Midbrain (tissue), 1 donor: ENCODE measurements around the gene UGT1A3.
A peak's percentile ranks its signal among the peaks of the same experiment; 100 is the strongest.
"Not testable (repeated sequence)": the region's sequence is repeated elsewhere in the genome, so short reads cannot be mapped to it uniquely, and the experiment has no call there.

Experiments
- DNase-seq: peaks from one replicate; lab custom pipeline; 2025; lab: John Stamatoyannopoulos, UW

UGT1A3 gene

GRCh38 chr2:233707940-233708644 lies 20.8 kb upstream of the UGT1A3 start:
- no peak for DNase-seq

- DNase-seq: no peak
Observed at GRCh38 chr2:233708942-233709341, 19.9 kb upstream of the UGT1A3 start.

GRCh38 chr2:233711312-233712008 lies 17.4 kb upstream of the UGT1A3 start:
- DNase-seq: peak; percentile 68

GRCh38 chr2:233712611-233713261 lies 16.1 kb upstream of the UGT1A3 start, which contains the start of gene UGT1A5:
Gene UGT1A5 (plus strand): TSS chr2:233712907. CDS start chr2:233712992, 85 bp downstream.
- no peak for DNase-seq

GRCh38 chr2:233713262-233713615 lies 15.6 kb upstream of the UGT1A3 start:
- no peak for DNase-seq

- DNase-seq: no peak
Observed at GRCh38 chr2:233714121-233714520, 14.7 kb upstream of the UGT1A3 start.

- no peak for DNase-seq
Observed at GRCh38 chr2:233718552-233718951, 10.3 kb upstream of the UGT1A3 start, which contains the start of gene UGT1A4. Gene UGT1A4 (plus strand): TSS chr2:233718736. CDS start chr2:233718821, 85 bp downstream.

GRCh38 chr2:233736868-233737653 lies 8.2 kb downstream of the UGT1A3 start:
- not testable (repeated sequence) for DNase-seq

- no peak for DNase-seq
Observed at GRCh38 chr2:233740870-233741269, 12.0 kb downstream of the UGT1A3 start.

GRCh38 chr2:233743464-233744259 lies 14.8 kb downstream of the UGT1A3 start:
- DNase-seq: no peak

- DNase-seq: no peak
Observed at GRCh38 chr2:233745073-233745755, 16.4 kb downstream of the UGT1A3 start.

GRCh38 chr2:233745838-233746237 lies 17.0 kb downstream of the UGT1A3 start:
- DNase-seq: not testable (repeated sequence)

GRCh38 chr2:233746475-233747282 lies 17.8 kb downstream of the UGT1A3 start:
- no peak for DNase-seq

GRCh38 chr2:233747283-233747544 lies 18.4 kb downstream of the UGT1A3 start:
- DNase-seq: no peak

GRCh38 chr2:233750689-233751088 lies 21.8 kb downstream of the UGT1A3 start:
- not testable (repeated sequence) for DNase-seq

GRCh38 chr2:233751212-233752009 lies 22.6 kb downstream of the UGT1A3 start:
- not testable (repeated sequence) for DNase-seq

GRCh38 chr2:233754872-233755611 lies 26.2 kb downstream of the UGT1A3 start:
- no peak for DNase-seq

- no peak for DNase-seq
Observed at GRCh38 chr2:233756429-233757081, 27.7 kb downstream of the UGT1A3 start.
